Measurements from ENCODE around the gene SLC13A4.
"Not testable (repeated sequence)": the region's sequence is repeated elsewhere in the genome, so short reads cannot be mapped to it uniquely, and the experiment has no call there.

DNA sequence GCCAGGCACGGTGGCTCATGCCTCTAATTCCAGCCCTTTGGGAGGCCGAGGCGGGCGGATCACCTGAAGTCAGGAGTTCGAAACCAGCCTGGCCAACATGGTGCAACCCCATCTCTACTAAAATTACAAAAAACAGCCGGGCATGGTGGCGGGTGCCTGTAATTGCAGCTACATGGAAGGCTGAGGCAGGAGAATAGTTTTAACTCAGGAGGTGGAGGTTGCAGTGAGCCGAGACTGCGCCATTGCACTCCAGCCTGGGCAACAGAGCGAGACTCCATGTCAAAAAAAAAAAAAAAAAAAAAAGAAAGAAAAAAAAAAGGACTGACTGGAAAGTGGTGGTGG is 9.3 kb upstream of the SLC13A4 start:
- TF ChIP-seq EZH2 (IDR thresholded peaks at IDR 0.05; ENCODE audit: low read length, missing control alignments), result not testable (repeated sequence)
- TF ChIP-seq, protein P1, sequence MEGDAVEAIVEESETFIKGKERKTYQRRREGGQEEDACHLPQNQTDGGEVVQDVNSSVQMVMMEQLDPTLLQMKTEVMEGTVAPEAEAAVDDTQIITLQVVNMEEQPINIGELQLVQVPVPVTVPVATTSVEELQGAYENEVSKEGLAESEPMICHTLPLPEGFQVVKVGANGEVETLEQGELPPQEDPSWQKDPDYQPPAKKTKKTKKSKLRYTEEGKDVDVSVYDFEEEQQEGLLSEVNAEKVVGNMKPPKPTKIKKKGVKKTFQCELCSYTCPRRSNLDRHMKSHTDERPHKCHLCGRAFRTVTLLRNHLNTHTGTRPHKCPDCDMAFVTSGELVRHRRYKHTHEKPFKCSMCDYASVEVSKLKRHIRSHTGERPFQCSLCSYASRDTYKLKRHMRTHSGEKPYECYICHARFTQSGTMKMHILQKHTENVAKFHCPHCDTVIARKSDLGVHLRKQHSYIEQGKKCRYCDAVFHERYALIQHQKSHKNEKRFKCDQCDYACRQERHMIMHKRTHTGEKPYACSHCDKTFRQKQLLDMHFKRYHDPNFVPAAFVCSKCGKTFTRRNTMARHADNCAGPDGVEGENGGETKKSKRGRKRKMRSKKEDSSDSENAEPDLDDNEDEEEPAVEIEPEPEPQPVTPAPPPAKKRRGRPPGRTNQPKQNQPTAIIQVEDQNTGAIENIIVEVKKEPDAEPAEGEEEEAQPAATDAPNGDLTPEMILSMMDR (conservative IDR thresholded peaks at IDR 0.05 in 1 of 2, IDR thresholded peaks at IDR 0.05 in 1 of 2; ENCODE audit: low read depth in 1 of 2, low read length in 2 of 2), result not testable (repeated sequence)

All from fibroblast of lung (primary cell).